ENCODE data around the gene CDK6.

- TF ChIP-seq CTCF (IDR thresholded peaks at IDR 0.05; ENCODE audit: low read depth, low read length) (no peak), MAX (IDR thresholded peaks at IDR 0.05; ENCODE audit: low read depth, low read length) (no peak)
Measured at GRCh38 chr7:92586841-92587240, 249.5 kb downstream of the CDK6 start.

Measured in NB4 (cell line).